PC-9 (cell line): Measurements from ENCODE around the gene NPY4R2.
"Not testable (repeated sequence)": the region's sequence is repeated elsewhere in the genome, so short reads cannot be mapped to it uniquely, and the experiment has no call there.

ENCODE experiments used
- EZH2 ChIP-seq: fragments of 200-600 bp; sonication (generic); IDR thresholded peaks from 2 replicates; pipeline ENCODE4 v1.8.0; 2017; ENCODE audit warnings: antibody characterized with exemption, low read depth
- TF ChIP-seq, protein P1 (sequence below): fragments of 200-600 bp; sonication (generic); conservative IDR thresholded peaks from 2 replicates; pipeline ENCODE4 v1.6.1; 2017; ENCODE audit warnings: mixed run types, antibody characterized with exemption, mild to moderate bottlenecking, moderate library complexity

DNA sequence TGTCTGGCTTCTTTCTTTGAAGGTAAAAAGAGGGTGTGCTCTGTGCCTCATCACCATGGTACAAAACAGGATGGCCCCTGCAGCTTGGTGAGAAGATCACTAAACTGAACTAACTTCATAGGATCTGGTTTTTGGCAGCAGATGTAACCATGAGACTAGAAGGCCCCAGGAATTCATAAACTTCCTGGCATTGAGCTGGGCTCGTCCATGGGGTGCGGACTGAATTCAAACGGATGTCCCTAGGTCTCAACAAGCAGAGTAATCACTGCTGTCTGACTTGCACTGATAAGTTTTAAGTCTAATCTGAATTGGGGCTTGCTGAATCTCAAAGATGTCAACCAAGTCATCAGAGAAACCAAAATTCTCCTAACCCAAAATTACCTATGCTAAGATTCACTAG, 33.5 kb upstream of the NPY4R2 start:
- TF ChIP-seq, protein P1, sequence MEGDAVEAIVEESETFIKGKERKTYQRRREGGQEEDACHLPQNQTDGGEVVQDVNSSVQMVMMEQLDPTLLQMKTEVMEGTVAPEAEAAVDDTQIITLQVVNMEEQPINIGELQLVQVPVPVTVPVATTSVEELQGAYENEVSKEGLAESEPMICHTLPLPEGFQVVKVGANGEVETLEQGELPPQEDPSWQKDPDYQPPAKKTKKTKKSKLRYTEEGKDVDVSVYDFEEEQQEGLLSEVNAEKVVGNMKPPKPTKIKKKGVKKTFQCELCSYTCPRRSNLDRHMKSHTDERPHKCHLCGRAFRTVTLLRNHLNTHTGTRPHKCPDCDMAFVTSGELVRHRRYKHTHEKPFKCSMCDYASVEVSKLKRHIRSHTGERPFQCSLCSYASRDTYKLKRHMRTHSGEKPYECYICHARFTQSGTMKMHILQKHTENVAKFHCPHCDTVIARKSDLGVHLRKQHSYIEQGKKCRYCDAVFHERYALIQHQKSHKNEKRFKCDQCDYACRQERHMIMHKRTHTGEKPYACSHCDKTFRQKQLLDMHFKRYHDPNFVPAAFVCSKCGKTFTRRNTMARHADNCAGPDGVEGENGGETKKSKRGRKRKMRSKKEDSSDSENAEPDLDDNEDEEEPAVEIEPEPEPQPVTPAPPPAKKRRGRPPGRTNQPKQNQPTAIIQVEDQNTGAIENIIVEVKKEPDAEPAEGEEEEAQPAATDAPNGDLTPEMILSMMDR, result not testable (repeated sequence)
- TF ChIP-seq EZH2, result not testable (repeated sequence)
